ENCODE measurements around the gene TNFAIP3.
"Not testable (repeated sequence)": the region's sequence is repeated elsewhere in the genome, so short reads cannot be mapped to it uniquely, and the experiment has no call there.

The TNFAIP3 gene

DNA sequence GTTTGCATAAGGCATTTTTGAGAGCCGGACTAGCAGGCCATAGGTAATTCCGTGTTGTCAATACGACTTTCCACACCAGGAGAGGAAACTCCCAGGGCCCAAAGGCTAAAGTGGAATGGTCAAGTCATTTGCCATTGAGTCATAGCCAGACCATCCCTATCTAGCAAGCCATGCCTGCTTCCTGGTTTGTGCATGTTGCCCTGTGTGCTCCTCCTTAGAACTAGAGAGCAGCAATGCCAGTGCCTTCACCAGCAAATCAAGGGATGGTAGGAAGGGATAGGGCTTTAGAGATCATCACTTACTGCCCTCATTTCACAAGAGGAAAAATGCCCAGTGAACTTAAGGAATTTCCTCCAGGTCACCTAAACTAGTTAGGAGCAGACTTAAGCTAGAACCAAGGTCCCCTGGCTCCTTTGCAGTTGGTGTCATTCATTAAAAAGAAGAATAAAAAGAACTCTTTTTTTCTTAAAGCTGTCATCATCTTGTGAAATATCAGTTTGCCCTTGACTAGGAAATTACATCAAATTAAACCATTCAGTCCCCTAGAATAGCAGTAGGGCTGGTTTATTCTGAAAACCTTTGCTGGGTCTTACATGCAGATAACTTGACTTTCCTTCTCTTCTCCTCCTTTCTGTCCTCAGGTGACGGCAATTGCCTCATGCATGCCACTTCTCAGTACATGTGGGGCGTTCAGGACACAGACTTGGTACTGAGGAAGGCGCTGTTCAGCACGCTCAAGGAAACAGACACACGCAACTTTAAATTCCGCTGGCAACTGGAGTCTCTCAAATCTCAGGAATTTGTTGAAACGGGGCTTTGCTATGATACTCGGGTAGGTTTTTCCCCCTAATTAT, 7.4 kb downstream of the TNFAIP3 start:
- H3K4me3 ChIP-seq = peak overlapping the region in 1 of 7 experiments; percentile 65
- peak overlapping the region in 17 of 21 experiments; percentile 4 to 99 (median 54) for H3K27ac ChIP-seq

DNA sequence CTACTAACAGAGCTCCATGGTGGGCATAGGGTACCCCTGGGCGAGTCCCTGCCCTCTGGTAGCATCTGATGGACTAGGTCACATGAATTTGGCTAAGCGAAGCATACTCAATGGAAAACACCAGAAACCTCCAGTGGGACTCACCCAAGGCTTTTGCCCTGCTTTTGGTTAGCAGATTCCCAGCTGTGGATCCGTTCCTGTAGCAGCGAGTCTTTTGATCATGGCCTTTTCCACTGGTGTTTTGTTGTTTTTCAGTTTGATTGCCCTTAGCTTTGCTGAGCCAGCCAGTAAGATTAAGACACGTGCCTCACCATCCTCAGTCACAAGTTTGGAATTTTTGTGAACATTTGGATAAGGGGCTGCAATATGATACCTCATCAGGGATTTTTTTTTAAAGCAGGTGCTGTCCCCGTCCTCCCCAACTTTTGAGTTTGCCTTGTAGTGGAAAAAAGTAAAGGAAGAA, 8.0 kb downstream of the TNFAIP3 start:
- H3K27ac ChIP-seq = peak overlapping the region in 4 of 21 experiments; percentile 24 to 99 (median 98)
- no peak overlapping the region for H3K4me3 ChIP-seq

DNA sequence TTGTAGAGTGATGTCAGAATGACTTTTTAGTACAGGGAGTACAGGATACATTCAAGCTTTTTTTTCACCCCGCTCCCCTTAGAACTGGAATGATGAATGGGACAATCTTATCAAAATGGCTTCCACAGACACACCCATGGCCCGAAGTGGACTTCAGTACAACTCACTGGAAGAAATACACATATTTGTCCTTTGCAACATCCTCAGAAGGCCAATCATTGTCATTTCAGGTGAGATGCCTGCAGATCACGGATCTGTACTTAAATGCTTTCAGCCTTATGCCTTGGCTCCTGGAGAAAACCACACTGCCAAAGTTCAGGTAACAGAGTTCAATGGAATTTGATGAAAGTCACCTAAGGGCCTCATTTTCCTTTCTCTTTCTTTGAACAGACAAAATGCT, 8.5 kb downstream of the TNFAIP3 start:
- Histone ChIP-seq H3K4me3 (no peak overlapping the region), H3K27ac (peak overlapping the region in 2 of 21 experiments; percentile 24 to 98)

- Histone ChIP-seq H3K27ac (no peak overlapping the region), H3K4me3 (no peak overlapping the region)
Observed at GRCh38 chr6:137876547-137876946, 9.5 kb downstream of the TNFAIP3 start.

- no peak overlapping the region for H3K4me3 ChIP-seq
- no peak overlapping the region for H3K27ac ChIP-seq
Observed at GRCh38 chr6:137877113-137877512, 10.1 kb downstream of the TNFAIP3 start.

- no peak overlapping the region for H3K4me3 ChIP-seq
- H3K27ac ChIP-seq = no peak overlapping the region
Observed at GRCh38 chr6:137877606-137878005, 10.5 kb downstream of the TNFAIP3 start.

DNA sequence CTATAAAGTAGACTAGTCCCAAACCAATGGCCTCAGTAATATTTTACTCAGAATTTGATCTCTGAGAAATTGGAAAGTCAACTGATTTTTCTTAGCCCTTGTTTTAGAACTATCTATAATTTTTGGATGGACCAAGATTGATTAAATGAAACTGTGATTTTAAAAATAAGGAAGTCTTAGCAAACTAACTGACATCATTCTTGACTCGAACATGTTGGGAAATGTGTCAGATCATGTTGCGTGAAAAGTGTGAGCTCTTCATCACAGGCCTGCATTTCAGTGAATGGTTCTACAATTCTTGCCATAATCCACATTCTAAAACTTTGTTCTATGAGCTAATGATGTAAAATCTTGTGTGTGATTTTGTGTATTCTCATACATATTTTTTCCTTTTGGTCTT, 11.0 kb downstream of the TNFAIP3 start:
- Histone ChIP-seq H3K27ac (peak overlapping the region in 5 of 21 experiments; percentile 1 to 61 (median 37)), H3K4me3 (no peak overlapping the region)

GRCh38 chr6:137878486-137879285, 11.6 kb downstream of the TNFAIP3 start:
- peak overlapping the region in 13 of 21 experiments; percentile 0 to 63 (median 24) for H3K27ac ChIP-seq
- no peak overlapping the region for H3K4me3 ChIP-seq

DNA sequence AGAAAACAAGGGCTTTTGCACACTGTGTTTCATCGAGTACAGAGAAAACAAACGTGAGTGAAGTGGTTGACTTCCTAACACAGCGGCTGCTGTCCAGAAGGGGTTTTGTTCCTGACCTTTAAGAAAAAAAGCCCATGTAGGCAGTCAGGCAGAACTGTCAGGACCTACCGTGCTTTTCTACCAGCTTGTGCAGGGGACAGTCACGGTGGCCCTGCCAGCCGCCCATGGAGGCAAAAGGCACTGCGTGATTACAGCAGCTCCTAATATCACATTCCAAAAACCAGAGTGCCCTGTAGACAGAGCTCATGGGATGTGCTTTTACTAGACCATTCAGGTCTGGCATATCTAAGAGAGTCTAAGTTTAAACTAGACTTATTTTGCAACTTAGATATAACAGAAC, 12.2 kb downstream of the TNFAIP3 start:
- peak overlapping the region in 9 of 21 experiments; percentile 0 to 61 (median 20) for H3K27ac ChIP-seq
- no peak overlapping the region for H3K4me3 ChIP-seq

- H3K4me3 ChIP-seq = no peak overlapping the region
- H3K27ac ChIP-seq = peak overlapping the region in 5 of 21 experiments; percentile 1 to 21 (median 5)
Observed at GRCh38 chr6:137879885-137880745, 13.1 kb downstream of the TNFAIP3 start.

DNA sequence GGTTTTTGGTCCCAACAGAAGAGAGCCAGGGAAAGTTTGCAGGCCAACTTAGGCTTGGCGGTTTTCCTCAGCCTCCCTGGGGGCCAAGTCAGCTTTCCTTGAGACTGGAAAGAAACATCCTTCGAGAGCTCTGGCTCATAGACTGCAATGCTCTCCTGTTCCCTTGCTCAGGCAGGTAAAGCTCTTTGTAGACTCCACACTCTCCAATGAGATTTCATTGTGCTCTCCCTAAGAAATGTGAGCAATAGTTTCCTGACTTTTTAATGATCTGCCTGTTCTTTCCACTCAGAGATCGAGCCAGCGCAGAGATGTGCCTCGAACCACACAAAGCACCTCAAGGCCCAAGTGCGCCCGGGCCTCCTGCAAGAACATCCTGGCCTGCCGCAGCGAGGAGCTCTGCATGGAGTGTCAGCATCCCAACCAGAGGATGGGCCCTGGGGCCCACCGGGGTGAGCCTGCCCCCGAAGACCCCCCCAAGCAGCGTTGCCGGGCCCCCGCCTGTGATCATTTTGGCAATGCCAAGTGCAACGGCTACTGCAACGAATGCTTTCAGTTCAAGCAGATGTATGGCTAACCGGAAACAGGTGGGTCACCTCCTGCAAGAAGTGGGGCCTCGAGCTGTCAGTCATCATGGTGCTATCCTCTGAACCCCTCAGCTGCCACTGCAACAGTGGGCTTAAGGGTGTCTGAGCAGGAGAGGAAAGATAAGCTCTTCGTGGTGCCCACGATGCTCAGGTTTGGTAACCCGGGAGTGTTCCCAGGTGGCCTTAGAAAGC, 13.9 kb downstream of the TNFAIP3 start:
- Histone ChIP-seq H3K27ac (peak overlapping the region in 1 of 21 experiments; percentile 32), H3K4me3 (no peak overlapping the region)

- Histone ChIP-seq H3K27ac (peak overlapping the region in 2 of 21 experiments; percentile 26 to 32), H3K4me3 (no peak overlapping the region)
Observed at GRCh38 chr6:137881522-137881886, 14.4 kb downstream of the TNFAIP3 start.

DNA sequence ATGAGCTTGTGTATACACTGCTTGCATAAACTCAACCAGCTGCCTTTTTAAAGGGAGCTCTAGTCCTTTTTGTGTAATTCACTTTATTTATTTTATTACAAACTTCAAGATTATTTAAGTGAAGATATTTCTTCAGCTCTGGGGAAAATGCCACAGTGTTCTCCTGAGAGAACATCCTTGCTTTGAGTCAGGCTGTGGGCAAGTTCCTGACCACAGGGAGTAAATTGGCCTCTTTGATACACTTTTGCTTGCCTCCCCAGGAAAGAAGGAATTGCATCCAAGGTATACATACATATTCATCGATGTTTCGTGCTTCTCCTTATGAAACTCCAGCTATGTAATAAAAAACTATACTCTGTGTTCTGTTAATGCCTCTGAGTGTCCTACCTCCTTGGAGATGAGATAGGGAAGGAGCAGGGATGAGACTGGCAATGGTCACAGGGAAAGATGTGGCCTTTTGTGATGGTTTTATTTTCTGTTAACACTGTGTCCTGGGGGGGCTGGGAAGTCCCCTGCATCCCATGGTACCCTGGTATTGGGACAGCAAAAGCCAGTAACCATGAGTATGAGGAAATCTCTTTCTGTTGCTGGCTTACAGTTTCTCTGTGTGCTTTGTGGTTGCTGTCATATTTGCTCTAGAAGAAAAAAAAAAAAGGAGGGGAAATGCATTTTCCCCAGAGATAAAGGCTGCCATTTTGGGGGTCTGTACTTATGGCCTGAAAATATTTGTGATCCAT, 15.3 kb downstream of the TNFAIP3 start:
- peak overlapping the region in 4 of 21 experiments; percentile 11 to 64 (median 20) for H3K27ac ChIP-seq
- H3K4me3 ChIP-seq = no peak overlapping the region

DNA sequence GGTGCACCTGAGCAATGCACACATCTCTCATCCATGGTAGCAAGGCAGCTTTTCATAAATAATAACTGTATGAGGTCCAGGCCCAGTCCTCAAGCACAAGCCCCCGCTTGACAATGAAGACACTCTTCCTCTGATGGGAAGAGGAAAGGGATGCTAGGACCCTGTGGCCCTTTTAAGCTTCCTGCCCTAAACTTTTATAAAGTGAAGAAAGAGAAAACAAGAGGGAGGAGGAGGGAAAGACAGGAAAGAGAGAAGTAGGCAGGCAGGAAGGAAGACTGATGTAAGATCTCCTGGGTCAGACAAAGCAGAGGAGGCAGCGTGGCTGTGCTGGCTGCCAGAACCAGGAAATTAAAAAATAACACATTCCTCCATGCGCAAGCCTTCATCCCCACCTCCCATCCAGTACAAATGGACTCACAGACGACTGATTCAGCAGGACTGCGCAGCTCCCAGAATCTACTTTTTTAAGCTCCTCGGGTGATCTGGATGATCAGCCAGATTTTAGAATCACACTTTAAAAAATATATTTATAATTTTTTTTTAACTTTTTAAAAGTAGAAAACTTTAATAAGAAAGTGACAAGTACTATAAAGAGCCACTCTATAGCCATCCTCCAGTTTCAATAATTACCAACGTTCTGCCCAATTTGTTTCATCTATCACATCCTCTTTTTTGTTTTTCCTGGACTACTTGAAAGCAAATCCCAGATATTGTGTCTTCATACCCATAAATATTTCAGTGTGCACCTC, 16.5 kb downstream of the TNFAIP3 start:
- peak overlapping the region in 8 of 21 experiments; percentile 5 to 59 (median 42) for H3K27ac ChIP-seq
- no peak overlapping the region for H3K4me3 ChIP-seq

- Histone ChIP-seq H3K4me3 (no peak overlapping the region), H3K27ac (no peak overlapping the region)
Observed at GRCh38 chr6:137884149-137884909, 17.3 kb downstream of the TNFAIP3 start.

DNA sequence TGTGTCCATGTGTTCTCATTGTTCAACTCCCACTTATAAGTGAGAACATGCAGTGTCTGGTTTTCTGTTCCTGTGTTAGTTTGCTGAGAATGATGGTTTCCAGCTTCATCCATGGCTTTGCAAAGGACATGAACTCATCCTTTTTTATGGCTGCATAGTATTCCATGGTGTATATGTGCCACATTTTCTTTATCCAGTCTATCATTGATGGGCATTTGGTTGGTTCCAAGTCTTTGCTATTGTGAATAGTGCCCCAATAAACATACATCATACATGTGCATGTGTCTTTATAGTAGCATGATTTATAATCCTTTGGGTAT, 17.8 kb downstream of the TNFAIP3 start:
- H3K27ac ChIP-seq, H3K4me3 ChIP-seq: not testable (repeated sequence)

DNA sequence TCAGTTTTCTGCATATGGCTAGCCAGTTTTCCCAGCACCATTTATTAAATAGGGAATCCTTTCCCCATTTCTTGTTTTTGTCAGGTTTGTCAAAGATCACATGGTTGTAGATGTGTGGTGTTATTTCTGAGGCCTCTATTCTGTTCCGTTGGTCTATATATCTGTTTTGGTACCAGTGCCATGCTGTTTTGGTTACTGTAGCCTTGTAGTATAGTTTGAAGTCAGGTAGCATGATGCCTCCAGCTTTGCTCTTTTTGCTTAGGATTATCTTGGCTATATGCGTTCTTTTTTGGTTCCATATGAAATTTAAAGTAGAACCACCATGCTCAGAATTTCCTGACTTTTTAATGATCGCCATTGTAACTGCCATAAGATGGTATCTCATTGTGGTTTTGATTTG, 19.2 kb downstream of the TNFAIP3 start:
- H3K27ac ChIP-seq, H3K4me3 ChIP-seq: not testable (repeated sequence)

All from skin epidermis (tissue), 12 donors.